OCI-M1 (cell line): ENCODE data around the gene OR2K2.
"Not testable (repeated sequence)": the region's sequence is repeated elsewhere in the genome, so short reads cannot be mapped to it uniquely, and the experiment has no call there.

Source experiments
- DNase-seq: peaks from one replicate; lab custom pipeline; 2025; lab: John Stamatoyannopoulos, UW

The OR2K2 gene

DNA sequence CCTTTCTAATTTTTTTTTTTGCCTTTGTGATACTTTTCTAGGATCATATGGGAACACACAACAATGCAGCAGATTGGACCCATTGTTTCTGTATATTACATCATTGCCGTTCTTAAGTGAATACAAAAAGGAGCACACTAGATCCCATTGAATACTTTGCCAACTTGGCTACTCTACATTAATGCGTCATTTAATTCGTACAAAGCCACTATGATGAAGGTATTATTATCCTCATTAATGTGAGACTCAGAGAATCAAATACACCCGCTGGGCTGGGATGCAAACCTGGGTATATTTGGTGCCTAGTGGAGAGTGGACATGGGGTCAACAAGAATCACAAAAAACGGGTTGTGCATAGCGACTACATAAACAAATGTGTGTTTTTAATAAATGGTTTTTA is 31.9 kb downstream of the OR2K2 start:
- no peak for DNase-seq

DNA sequence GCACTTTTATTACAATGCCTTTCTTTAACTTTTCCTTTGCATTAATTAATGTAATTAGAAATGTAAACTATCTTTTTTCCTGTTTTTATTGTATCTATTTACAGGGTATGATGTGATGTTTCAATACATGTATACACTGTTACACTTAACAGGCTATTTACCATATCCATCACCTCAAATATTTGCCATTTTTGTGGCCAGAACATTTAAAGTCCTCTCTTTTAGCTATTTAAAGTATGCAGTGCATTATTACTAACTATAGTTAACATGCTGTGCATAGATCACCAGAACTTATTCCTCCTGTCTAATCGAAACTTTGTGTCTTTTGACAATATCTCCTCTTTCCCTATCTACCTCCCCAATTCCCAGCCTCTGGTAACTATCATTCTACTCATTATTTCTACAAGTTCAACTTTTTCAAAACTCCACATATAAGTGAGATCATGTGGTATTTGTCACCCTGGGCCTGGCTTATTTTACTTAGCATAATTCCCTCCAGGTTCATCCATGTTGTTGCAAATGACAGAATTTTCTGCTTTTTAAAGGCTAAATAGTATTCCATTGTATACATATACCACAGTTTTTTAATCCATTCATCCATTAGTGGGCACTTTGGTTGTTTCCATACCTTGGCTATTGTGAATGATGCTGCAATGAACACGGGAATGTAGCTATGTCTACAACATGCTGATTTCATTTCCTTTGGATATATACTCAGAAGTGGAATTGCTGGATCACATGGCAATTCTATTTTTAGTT is 32.8 kb downstream of the OR2K2 start:
- no peak for DNase-seq

DNA sequence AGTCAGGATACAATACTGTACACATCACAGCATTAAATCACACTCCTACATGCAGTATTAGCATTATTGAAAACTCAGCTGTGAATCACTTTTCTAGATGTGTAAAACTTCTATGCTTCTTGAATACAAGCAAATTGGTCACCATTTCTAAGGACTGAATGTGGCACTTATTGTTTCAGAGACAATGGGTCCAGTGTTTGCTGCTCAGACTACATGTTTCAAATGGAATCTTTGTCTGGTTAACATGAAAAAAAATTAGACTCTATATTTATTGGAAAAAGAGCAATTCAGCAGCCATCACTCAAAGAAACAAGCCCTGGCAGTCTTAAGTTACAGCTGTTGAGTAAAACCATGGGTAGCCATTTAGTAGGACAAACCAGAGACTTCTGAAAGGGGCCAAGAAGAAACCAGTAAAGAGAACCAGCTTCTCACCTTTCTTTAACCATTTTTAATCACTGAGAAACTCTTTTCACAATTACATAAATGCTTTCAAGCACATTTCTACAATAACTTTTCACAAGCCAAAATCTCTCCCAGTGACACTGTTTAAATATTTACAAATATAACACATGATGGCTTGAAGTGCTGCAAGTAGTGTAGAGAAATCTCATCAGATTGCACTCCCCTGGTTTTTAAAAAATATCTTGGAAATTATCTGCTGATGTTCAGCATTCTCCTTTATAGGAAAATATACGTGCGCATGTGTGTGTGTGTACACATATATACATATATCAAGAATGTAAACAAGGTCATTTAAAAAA is 35.2 kb downstream of the OR2K2 start:
- DNase-seq, result no peak

DNA sequence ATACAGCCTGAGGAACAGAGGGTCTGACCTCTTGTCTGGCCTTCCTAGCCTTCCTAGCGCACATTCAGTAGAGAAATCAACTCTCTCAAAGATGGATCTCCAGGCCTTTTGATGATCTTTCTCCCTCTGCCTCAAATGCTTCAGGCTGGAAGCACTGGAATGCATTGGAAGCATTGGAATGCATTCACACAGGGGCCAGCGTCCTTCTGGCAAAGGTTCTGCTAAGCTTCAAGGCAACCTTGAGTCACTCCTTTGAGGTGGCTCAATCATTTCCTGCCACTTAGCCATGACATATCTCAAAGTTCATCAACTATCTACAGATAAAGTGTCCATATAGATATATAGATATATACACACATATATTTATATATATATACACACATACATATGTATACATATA is 42.9 kb downstream of the OR2K2 start:
- DNase-seq, result no peak

DNA sequence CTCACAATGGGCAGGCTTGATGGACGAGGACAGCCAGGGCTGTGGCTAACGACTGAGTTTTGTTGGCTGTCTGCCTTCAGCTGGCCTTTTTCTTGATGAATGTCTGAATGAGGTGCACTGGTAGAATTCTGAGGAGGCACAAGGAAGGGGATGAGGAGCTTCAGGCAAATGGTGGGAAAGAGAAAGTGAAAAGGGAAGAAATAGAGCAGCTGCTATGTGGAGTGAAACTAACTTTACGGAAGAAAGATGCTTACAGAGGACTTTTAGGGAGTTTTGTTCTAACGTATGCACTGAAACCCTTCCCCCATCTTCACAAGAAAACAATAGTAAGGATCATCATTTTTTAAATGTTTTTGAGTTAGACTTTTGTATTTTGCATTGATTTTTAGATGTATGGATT is 45.3 kb downstream of the OR2K2 start:
- no peak for DNase-seq

DNA sequence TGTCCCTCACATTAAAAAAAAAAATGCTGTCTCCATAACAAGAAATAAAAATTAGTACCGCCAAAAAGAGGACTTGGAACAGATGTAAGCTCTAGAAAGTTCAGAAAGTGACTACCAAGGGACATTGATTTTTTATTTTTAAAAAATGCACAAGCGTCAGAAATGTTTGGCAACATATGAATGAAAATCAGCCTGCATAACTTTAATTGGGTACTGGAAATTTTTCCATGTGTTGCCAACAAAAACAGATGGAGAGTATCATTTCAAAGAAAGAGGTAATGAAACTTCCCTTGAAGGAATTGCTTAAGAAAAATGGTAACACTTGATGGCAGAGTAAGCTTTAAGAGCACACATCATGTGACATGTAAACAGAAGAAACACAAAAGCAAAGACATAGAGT is 47.2 kb downstream of the OR2K2 start:
- DNase-seq, result no peak

DNA sequence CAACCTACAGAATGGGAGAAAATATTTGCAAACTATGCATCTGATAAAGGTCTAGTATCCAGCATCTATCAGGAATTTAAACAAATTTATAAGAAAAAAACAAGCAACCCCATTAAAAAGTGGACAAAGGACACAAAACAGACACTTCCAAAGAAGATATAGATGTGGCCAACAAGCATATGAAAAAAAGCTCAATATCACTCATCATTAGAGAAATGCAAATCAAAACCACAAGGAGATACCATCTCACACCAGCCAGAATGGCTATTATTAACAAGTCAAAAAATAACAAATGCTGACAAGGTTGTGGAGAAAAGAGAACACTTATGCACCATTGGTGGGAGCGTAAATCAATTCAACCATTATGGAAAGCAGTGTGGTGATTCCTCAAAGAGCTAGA is 49.2 kb downstream of the OR2K2 start:
- DNase-seq, result not testable (repeated sequence)
